ENCODE data around the gene HOXB6.

HOXB6 gene

GRCh38 chr17:48609033-48609432 is 4.2 kb upstream of the HOXB6 start:
- no peak for DNase-seq

GRCh38 chr17:48608494-48608834 is 3.7 kb upstream of the HOXB6 start:
- no peak for DNase-seq

GRCh38 chr17:48606892-48607614 is 2.3 kb upstream of the HOXB6 start:
- DNase-seq: no peak

GRCh38 chr17:48605991-48606891 is 1.5 kb upstream of the HOXB6 start:
- no peak for DNase-seq

- no peak for DNase-seq
Measured at GRCh38 chr17:48605409-48605919, 678 bp upstream of the HOXB6 start.

GRCh38 chr17:48603959-48604769 is 622 bp downstream of the HOXB6 start:
- no peak for DNase-seq

- DNase-seq: no peak
Measured at GRCh38 chr17:48601539-48602425, 3.0 kb downstream of the HOXB6 start.

- DNase-seq: no peak
Measured at GRCh38 chr17:48601207-48601538, 3.6 kb downstream of the HOXB6 start.

GRCh38 chr17:48600244-48601098 is 4.3 kb downstream of the HOXB6 start:
- DNase-seq: no peak

GRCh38 chr17:48599354-48599753 is 5.4 kb downstream of the HOXB6 start:
- no peak for DNase-seq

GRCh38 chr17:48598736-48599135 is 6.0 kb downstream of the HOXB6 start:
- no peak for DNase-seq

- no peak for DNase-seq
Measured at GRCh38 chr17:48597778-48598631, 6.8 kb downstream of the HOXB6 start.

GRCh38 chr17:48597528-48597777 is 7.3 kb downstream of the HOXB6 start:
- DNase-seq: no peak

- DNase-seq: no peak
Measured at GRCh38 chr17:48596735-48597527, 7.9 kb downstream of the HOXB6 start.

- DNase-seq: no peak
Measured at GRCh38 chr17:48596000-48596734, 8.6 kb downstream of the HOXB6 start.

GRCh38 chr17:48595278-48595999 is 9.3 kb downstream of the HOXB6 start:
- DNase-seq: no peak

GRCh38 chr17:48594538-48595277 is 10.1 kb downstream of the HOXB6 start:
- no peak for DNase-seq

All from hematopoietic multipotent progenitor cell treated with erythropoietin and hydrocortisone succinate and interleukin-3 and kit ligand, for 8 days (in vitro differentiated cells).